OCI-LY3 (cell line): Measurements from ENCODE around the gene ZNF19.

Experiments
- EZH2phosphoT487 ChIP-seq: fragments of 200-600 bp; shearing (Covaris generic); IDR thresholded peaks from 2 replicates; pipeline ENCODE4 v1.6.1; 2018; ENCODE audit warnings: antibody characterized with exemption, mixed run types, low read depth
- TF ChIP-seq, protein P1 (sequence below): fragments of 200-600, 300-600 bp; sonication (generic); IDR thresholded peaks from 2 replicates; pipeline ENCODE4 v1.5.1; 2014; ENCODE audit warnings: antibody characterized with exemption, low read length, low read depth

DNA sequence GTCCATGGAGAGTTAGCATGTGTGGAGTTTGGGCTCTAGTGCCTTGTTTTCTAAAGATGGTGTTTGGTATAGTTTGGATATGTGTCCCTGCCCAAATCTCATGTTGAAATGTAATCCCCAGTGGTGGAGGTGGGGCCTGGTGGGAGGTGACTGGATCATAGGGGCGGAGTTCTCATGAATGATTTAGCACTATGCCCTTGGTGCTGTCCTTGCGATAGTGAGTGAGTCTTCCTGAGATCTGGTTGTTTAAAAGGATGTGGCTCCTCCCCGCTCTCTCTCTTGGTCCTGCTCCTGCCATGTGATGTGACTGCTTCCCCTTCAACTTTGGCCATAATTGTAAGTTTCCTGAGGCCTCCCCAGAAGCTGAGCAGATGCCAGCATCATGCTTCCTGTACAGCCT lies 8.9 kb upstream of the ZNF19 start:
- TF ChIP-seq, protein P1, sequence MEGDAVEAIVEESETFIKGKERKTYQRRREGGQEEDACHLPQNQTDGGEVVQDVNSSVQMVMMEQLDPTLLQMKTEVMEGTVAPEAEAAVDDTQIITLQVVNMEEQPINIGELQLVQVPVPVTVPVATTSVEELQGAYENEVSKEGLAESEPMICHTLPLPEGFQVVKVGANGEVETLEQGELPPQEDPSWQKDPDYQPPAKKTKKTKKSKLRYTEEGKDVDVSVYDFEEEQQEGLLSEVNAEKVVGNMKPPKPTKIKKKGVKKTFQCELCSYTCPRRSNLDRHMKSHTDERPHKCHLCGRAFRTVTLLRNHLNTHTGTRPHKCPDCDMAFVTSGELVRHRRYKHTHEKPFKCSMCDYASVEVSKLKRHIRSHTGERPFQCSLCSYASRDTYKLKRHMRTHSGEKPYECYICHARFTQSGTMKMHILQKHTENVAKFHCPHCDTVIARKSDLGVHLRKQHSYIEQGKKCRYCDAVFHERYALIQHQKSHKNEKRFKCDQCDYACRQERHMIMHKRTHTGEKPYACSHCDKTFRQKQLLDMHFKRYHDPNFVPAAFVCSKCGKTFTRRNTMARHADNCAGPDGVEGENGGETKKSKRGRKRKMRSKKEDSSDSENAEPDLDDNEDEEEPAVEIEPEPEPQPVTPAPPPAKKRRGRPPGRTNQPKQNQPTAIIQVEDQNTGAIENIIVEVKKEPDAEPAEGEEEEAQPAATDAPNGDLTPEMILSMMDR, result no peak
- no peak for TF ChIP-seq EZH2phosphoT487
